ENCODE measurements around the gene SPTLC3.

DNA sequence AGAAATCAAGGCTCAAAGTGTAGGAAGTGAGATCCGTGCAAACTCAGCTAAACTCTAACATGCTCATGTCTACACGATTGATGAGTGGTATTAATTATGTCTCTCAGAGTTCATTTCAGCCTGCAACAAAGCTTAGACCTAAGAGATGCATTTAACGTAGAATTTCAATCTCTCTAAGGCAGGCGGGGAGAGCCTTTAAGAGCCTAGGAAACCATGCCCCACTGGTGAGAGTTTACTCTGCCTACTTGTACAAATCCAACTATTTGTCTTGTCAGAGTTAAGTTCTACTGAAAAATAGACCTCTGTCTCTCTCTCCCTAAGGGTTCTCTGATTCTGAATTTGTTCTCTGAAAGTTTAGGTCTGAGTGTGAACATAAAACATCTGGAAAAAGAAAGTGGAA is 100.9 kb downstream of the SPTLC3 start:
- no peak for TF ChIP-seq GATA2 (IDR thresholded peaks at IDR 0.05; ENCODE audit: low read depth, low read length)
- TF ChIP-seq GATA3 (IDR thresholded peaks at IDR 0.05; ENCODE audit: low read depth, low read length) = no peak

All from SH-SY5Y (cell line).